Natural killer cell (primary cell): Measurements from ENCODE around the gene MAP3K20. TPM values are rescaled to one million over a fixed set of nuclear protein-coding genes. Genes with fewer than 3 reads are reported as not detected.
A peak's percentile ranks its signal among the peaks of the same experiment; 100 is the strongest.
"Not testable (repeated sequence)": the region's sequence is repeated elsewhere in the genome, so short reads cannot be mapped to it uniquely, and the experiment has no call there.

Source experiments
- ATAC-seq, 3 donors: fragments of 150-1000 bp in 2 of 3; fragments of 200-7000 bp in 1 of 3; cut with Tn5 transposase; 1 replicate in 1 of 3; 2 replicates in 2 of 3; pipeline ENCODE4 v1.10.0; 2021; ENCODE audit warnings: mild to moderate bottlenecking in 2 of 3, moderate library complexity in 2 of 3
- DNase-seq, 2 donors: peaks; one replicate each; pipeline versions ENCODE4 v3.0.0 to v3.0.0-alpha.2; 2013 to 2021; ENCODE audit warnings: mixed read lengths in 1 of 2
- H3K27ac ChIP-seq: one replicate; pipeline ENCODE4 v1.5.1; 2013; ENCODE audit warnings: mild to moderate bottlenecking, low read length
- H3K27me3 ChIP-seq: one replicate; pipeline ENCODE4 v1.6.1; 2013; ENCODE audit warnings: low read length; ENCODE audit not compliant: control insufficient read depth, insufficient read depth
- H3K36me3 ChIP-seq: one replicate; pipeline ENCODE4 v1.6.1; 2013; ENCODE audit warnings: low read length; ENCODE audit not compliant: control insufficient read depth, insufficient read depth
- H3K4me1 ChIP-seq: one replicate; pipeline ENCODE4 v1.6.1; 2013; ENCODE audit warnings: low read length; ENCODE audit not compliant: control insufficient read depth, insufficient read depth
- H3K4me3 ChIP-seq: one replicate; pipeline ENCODE4 v1.5.1; 2013; ENCODE audit warnings: low read length
- H3K9me3 ChIP-seq: one replicate; pipeline ENCODE4 v1.6.1; 2013; ENCODE audit warnings: low read length; ENCODE audit not compliant: control insufficient read depth, insufficient read depth
- H3K27ac Mint-ChIP-seq, 2 donors: one replicate each; pipeline ENCODE4 v1.8.0; 2022; ENCODE audit warnings: mild to moderate bottlenecking in 2 of 2, mixed read lengths in 2 of 2, moderate library complexity in 1 of 2
- H3K27me3 Mint-ChIP-seq, 2 donors: one replicate each; pipeline ENCODE4 v1.8.0; 2022; ENCODE audit warnings: low read depth in 2 of 2, mixed read lengths in 2 of 2
- H3K36me3 Mint-ChIP-seq: one replicate; pipeline ENCODE4 v1.8.0; 2022; ENCODE audit warnings: mixed read lengths
- H3K4me1 Mint-ChIP-seq, 2 donors: one replicate each; pipeline ENCODE4 v1.8.0; 2022; ENCODE audit warnings: mixed read lengths in 2 of 2
- H3K4me3 Mint-ChIP-seq: one replicate; pipeline ENCODE4 v1.8.0; 2022; ENCODE audit warnings: mild to moderate bottlenecking, moderate library complexity, mixed read lengths
- H3K9me3 Mint-ChIP-seq, 2 donors: one replicate each; pipeline ENCODE4 v1.8.0; 2022; ENCODE audit warnings: mixed read lengths in 2 of 2
- CTCF ChIP-seq: fragments of 200-600 bp; IDR thresholded peaks from one replicate; pipeline ENCODE4 v1.8.0; 2022; ENCODE audit warnings: antibody characterized with exemption
- WGBS: methylation state at CpG from one replicate; pipeline ENCODE4 v1.1.7; 2013; ENCODE audit warnings: missing lambda C conversion rate; ENCODE audit not compliant: insufficient coverage; 5-methylcytosine and 5-hydroxymethylcytosine counted together
- intact Hi-C: fragments of 100-400 bp; cut with micrococcal nuclease; formaldehyde crosslinking; loops from one replicate; pipeline ENCODE4 v1.14.2; 2022
- total RNA-seq, 4 donors: library from RNA; stranded (reverse); fragments of 120-200 nt in 1 of 4; gene quantifications; one replicate each; pipeline versions ENCODE4 v1.2.3 to v1.2.4, GENCODE V29; 2013 to 2022

Gene MAP3K20
- total RNA-seq, 3 donors from 2014 or later (not counting 1 experiment from before 2014, with no cell fraction given), result 1.6 to 3.0 (median 2.5) TPM

- no peaks in the 10 kb centered on the region for H3K4me1 Mint-ChIP-seq
- Histone ChIP-seq H3K4me3 (no peak overlapping the region), H3K4me1 (no peaks in the 10 kb centered on the region), H3K27me3 (no peaks in the 10 kb centered on the region), H3K27ac (no peak overlapping the region), H3K9me3 (no peaks in the 10 kb centered on the region), H3K36me3 (no peaks in the 10 kb centered on the region)
- H3K27ac Mint-ChIP-seq, result no peak overlapping the region
- H3K27me3 Mint-ChIP-seq, result peaks cover 0 to 2% of the 10 kb centered on the region in 2 donors
- peak in 1 of 3 donors; percentile 49 for ATAC-seq
- intact Hi-C loops, result no loop called here
- WGBS, result 89% methylated on average over 1 of the region's 1 CpG
- no peak overlapping the region for H3K4me3 Mint-ChIP-seq
- H3K36me3 Mint-ChIP-seq, result no peaks in the 10 kb centered on the region
- no peak for TF ChIP-seq CTCF
- no peaks in the 10 kb centered on the region for H3K9me3 Mint-ChIP-seq
- peak in 1 of 2 donors; percentile 5 for DNase-seq
These were observed 84.3 kb downstream of the MAP3K20 start for GRCh38 chr2:173159791-173160463.

GRCh38 chr2:173160618-173161017 lies 85.0 kb downstream of the MAP3K20 start:
- H3K9me3 Mint-ChIP-seq, result no peaks in the 10 kb centered on the region
- Histone ChIP-seq H3K27ac (no peak overlapping the region), H3K4me3 (no peak overlapping the region), H3K4me1 (no peaks in the 10 kb centered on the region), H3K27me3 (no peaks in the 10 kb centered on the region), H3K36me3 (no peaks in the 10 kb centered on the region), H3K9me3 (no peaks in the 10 kb centered on the region)
- intact Hi-C loops, result no loop called here
- no peak for ATAC-seq
- H3K27ac Mint-ChIP-seq, result no peak overlapping the region
- no peaks in the 10 kb centered on the region for H3K27me3 Mint-ChIP-seq
- WGBS, result 97% methylated on average over 3 of the region's 4 CpGs
- DNase-seq, result no peak
- no peaks in the 10 kb centered on the region for H3K36me3 Mint-ChIP-seq
- H3K4me1 Mint-ChIP-seq, result no peaks in the 10 kb centered on the region
- H3K4me3 Mint-ChIP-seq, result no peak overlapping the region
- no peak for TF ChIP-seq CTCF

- intact Hi-C loops, result no loop called here
- H3K27ac ChIP-seq, result no peak overlapping the region
- Mint-ChIP-seq H3K36me3 (no peaks in the 10 kb centered on the region), H3K27ac (no peak overlapping the region), H3K9me3 (no peaks in the 10 kb centered on the region), H3K27me3 (no peaks in the 10 kb centered on the region), H3K4me1 (no peaks in the 10 kb centered on the region), H3K4me3 (no peak overlapping the region)
- H3K27me3 ChIP-seq, result no peaks in the 10 kb centered on the region
- H3K9me3 ChIP-seq, result no peaks in the 10 kb centered on the region
- no peak for TF ChIP-seq CTCF
- ATAC-seq (no peak), DNase-seq (no peak)
- no peak overlapping the region for H3K4me3 ChIP-seq
- no peaks in the 10 kb centered on the region for H3K36me3 ChIP-seq
- H3K4me1 ChIP-seq, result no peaks in the 10 kb centered on the region
- 99% methylated on average over 4 of the region's 4 CpGs for WGBS
These were observed 85.4 kb downstream of the MAP3K20 start for GRCh38 chr2:173161040-173161439.

DNA sequence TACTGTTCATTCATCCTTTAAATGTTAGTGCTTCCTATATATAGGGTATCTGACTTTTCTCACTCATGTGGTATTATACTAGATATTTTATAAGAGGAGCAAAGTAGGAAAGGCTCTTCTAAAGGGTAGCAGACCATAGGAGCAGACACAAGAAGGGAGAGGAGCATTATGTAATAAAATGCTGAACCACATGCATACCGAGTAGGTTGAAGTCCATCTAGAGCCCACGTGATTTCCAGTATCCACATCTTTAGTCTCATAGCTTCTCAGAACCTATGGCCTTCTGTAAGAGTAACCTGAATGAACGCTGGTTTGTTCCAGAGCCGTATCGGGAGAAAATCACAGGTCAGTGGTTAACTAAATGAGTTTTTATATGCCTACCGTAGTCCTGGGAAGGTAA lies 85.9 kb downstream of the MAP3K20 start:
- no peaks in the 10 kb centered on the region for H3K36me3 ChIP-seq
- H3K27ac Mint-ChIP-seq, result no peak overlapping the region
- no peaks in the 10 kb centered on the region for H3K36me3 Mint-ChIP-seq
- ATAC-seq (no peak), DNase-seq (no peak)
- no peaks in the 10 kb centered on the region for H3K27me3 ChIP-seq
- H3K27ac ChIP-seq, result no peak overlapping the region
- no peaks in the 10 kb centered on the region for H3K9me3 Mint-ChIP-seq
- 87% methylated on average over 6 of the region's 6 CpGs for WGBS
- no peaks in the 10 kb centered on the region for H3K27me3 Mint-ChIP-seq
- no peaks in the 10 kb centered on the region for H3K9me3 ChIP-seq
- H3K4me1 ChIP-seq, result no peaks in the 10 kb centered on the region
- no peaks in the 10 kb centered on the region for H3K4me1 Mint-ChIP-seq
- no peak overlapping the region for H3K4me3 Mint-ChIP-seq
- no peak for TF ChIP-seq CTCF
- intact Hi-C loops, result no loop called here
- no peak overlapping the region for H3K4me3 ChIP-seq

DNA sequence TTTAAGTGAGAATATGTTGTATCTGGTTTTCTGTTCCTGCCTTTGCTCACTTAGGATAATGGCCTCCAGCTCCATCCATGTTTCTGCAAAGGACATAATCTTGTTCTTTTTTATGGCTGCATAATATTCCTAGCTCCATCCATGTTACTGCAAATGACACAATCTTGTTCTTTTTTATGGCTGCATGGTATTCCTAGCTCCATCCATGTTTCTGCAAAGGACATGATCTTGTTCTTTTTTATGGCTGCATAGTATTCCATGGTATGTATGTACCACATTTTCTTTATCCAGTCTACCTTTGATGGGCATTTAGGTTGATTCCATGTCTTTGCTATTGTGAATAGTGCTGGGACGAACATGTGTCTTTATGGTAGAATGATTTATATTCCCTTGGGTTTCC lies 87.7 kb downstream of the MAP3K20 start:
- DNase-seq, intact Hi-C loops, H3K36me3 ChIP-seq, H3K9me3 ChIP-seq, H3K4me1 Mint-ChIP-seq, H3K27me3 ChIP-seq, H3K4me1 ChIP-seq, H3K9me3 Mint-ChIP-seq, H3K27ac Mint-ChIP-seq, H3K4me3 Mint-ChIP-seq, H3K4me3 ChIP-seq, H3K36me3 Mint-ChIP-seq, H3K27me3 Mint-ChIP-seq, ATAC-seq, H3K27ac ChIP-seq: not testable (repeated sequence)
- WGBS, result no CpG with 5 or more reads among the region's 1 CpG
